ENCODE data around the gene RPN2. TPM values are rescaled to one million over a fixed set of nuclear protein-coding genes. Genes with fewer than 3 reads are reported as not detected.

The RPN2 gene
- total RNA-seq, 1 experiment from 2014 or later, result 220 TPM

GRCh38 chr20:37243076-37243936, 64.2 kb downstream of the RPN2 start:
- H2AFZ ChIP-seq (ENCODE audit: low read depth, low read length, poor library complexity, severe bottlenecking), result no peak overlapping the region
- intact Hi-C loops (cut with micrococcal nuclease), result no loop called here
- DNase-seq (ENCODE audit: low read depth, low spot score), result no peak
- H3K9me3 ChIP-seq (ENCODE audit: control insufficient read depth in 1 of 2, insufficient read depth in 1 of 2, low read depth in 1 of 2, low read length in 2 of 2), result no peaks in the 10 kb centered on the region
- H3K4me1 ChIP-seq (ENCODE audit: control insufficient read depth in 1 of 2, insufficient read depth in 2 of 2, low read length in 2 of 2), result no peaks in the 10 kb centered on the region
- ATAC-seq, result peak; percentile 63
- peaks cover 27 to 39% of the 10 kb centered on the region in 2 experiments; a peak in 3 of 4 replicates for H3K36me3 ChIP-seq (ENCODE audit: control insufficient read depth in 1 of 2, insufficient read depth in 2 of 2, low read length in 2 of 2)
- no peak overlapping the region for H3K27ac ChIP-seq (ENCODE audit: low read depth, low read length)
- H3K79me2 ChIP-seq (ENCODE audit: insufficient read depth, low read length), result no peaks in the 10 kb centered on the region
- BruUV-seq (replicated peaks), result no TSS peak
- no peak overlapping the region for H3K9ac ChIP-seq (ENCODE audit: low read length)
- no peak overlapping the region for H3K4me3 ChIP-seq (replicated peaks in 1 of 2; ENCODE audit: low read depth in 1 of 2, low read length in 2 of 2)
- RAD21 ChIA-PET (ENCODE audit: low non-redundant PET in 1 of 2, low total read pairs in 2 of 2, uncharacterized antibody in 2 of 2, unreplicated experiment in 2 of 2), result no interaction called here
- CTCF ChIA-PET, result no interaction called here
- H3K9me2 ChIP-seq (ENCODE audit: insufficient read depth), result no peaks in the 10 kb centered on the region
- no peak overlapping the region for H3K4me2 ChIP-seq (ENCODE audit: low read length)
- POLR2A ChIA-PET, result no interaction called here
- H4K20me1 ChIP-seq (ENCODE audit: insufficient read depth), result no peaks in the 10 kb centered on the region
- no peaks in the 10 kb centered on the region for H3K27me3 ChIP-seq (ENCODE audit: insufficient read depth, low read length)
- TF ChIP-seq CTCF (IDR thresholded peaks at IDR 0.05 in 2 of 3, conservative IDR thresholded peaks at IDR 0.05 in 1 of 3; ENCODE audit: borderline replicate concordance in 1 of 3, insufficient read depth in 1 of 3, low read depth in 2 of 3, low read length in 2 of 3) (peak in 2 of 3 experiments; percentile 23 to 33; a peak in 2 of 6 replicates), ZFX (IDR thresholded peaks at IDR 0.05) (no peak)

GRCh38 chr20:37243937-37244571, 64.9 kb downstream of the RPN2 start:
- H3K4me1 ChIP-seq (ENCODE audit: control insufficient read depth in 1 of 2, insufficient read depth in 2 of 2, low read length in 2 of 2), result no peaks in the 10 kb centered on the region
- no peak overlapping the region for H3K9ac ChIP-seq (ENCODE audit: low read length)
- H2AFZ ChIP-seq (ENCODE audit: low read depth, low read length, poor library complexity, severe bottlenecking), result no peak overlapping the region
- intact Hi-C loops (cut with micrococcal nuclease), result no loop called here
- no peaks in the 10 kb centered on the region for H3K27me3 ChIP-seq (ENCODE audit: insufficient read depth, low read length)
- DNase-seq (ENCODE audit: low read depth, low spot score), result no peak
- ChIA-PET POLR2A (no interaction called here), RAD21 (ENCODE audit: low non-redundant PET in 1 of 2, low total read pairs in 2 of 2, uncharacterized antibody in 2 of 2, unreplicated experiment in 2 of 2) (no interaction called here), CTCF (no interaction called here)
- no peaks in the 10 kb centered on the region for H3K9me2 ChIP-seq (ENCODE audit: insufficient read depth)
- no peaks in the 10 kb centered on the region for H3K79me2 ChIP-seq (ENCODE audit: insufficient read depth, low read length)
- H3K4me3 ChIP-seq (replicated peaks in 1 of 2; ENCODE audit: low read depth in 1 of 2, low read length in 2 of 2), result no peak overlapping the region
- no peak overlapping the region for H3K4me2 ChIP-seq (ENCODE audit: low read length)
- no TSS peak for BruUV-seq (replicated peaks)
- no peaks in the 10 kb centered on the region for H4K20me1 ChIP-seq (ENCODE audit: insufficient read depth)
- no peak overlapping the region for H3K27ac ChIP-seq (ENCODE audit: low read depth, low read length)
- no peak for ATAC-seq
- H3K36me3 ChIP-seq (ENCODE audit: control insufficient read depth in 1 of 2, insufficient read depth in 2 of 2, low read length in 2 of 2), result peaks cover 21 to 31% of the 10 kb centered on the region in 2 experiments; a peak in 3 of 4 replicates
- H3K9me3 ChIP-seq (ENCODE audit: control insufficient read depth in 1 of 2, insufficient read depth in 1 of 2, low read depth in 1 of 2, low read length in 2 of 2), result no peaks in the 10 kb centered on the region
- TF ChIP-seq ELF1 (IDR thresholded peaks at IDR 0.05; ENCODE audit: borderline replicate concordance, low read depth) (no peak), CEBPB (IDR thresholded peaks at IDR 0.05; ENCODE audit: low read depth) (no peak), EGR1 (IDR thresholded peaks at IDR 0.05; ENCODE audit: low read depth) (no peak), YY1 (IDR thresholded peaks at IDR 0.05; ENCODE audit: extremely low read depth, insufficient replicate concordance, low read depth, low read length) (no peak), ZNF274 (IDR thresholded peaks at IDR 0.05; ENCODE audit: low read depth, low read length) (no peak), ZBTB33 (IDR thresholded peaks at IDR 0.05; ENCODE audit: extremely low read depth, insufficient replicate concordance, low read length) (no peak), RAD21 (IDR thresholded peaks at IDR 0.05; ENCODE audit: low read depth) (no peak)

All from HCT116 (cell line).